K562 (cell line): Measurements from ENCODE around the gene PACRG. TPM values are rescaled to one million over a fixed set of nuclear protein-coding genes. Genes with fewer than 3 reads are reported as not detected.

Experiments
- ATAC-seq: fragments of 200-7000 bp; cut with Tn5 transposase; 3 replicates; pipeline ENCODE4 v1.9.1; 2020; ENCODE audit warnings: moderate library complexity
- BruUV-seq: library from RNA; stranded (reverse); fragments of 400-500 nt; replicated peaks from 2 replicates; lab custom pipeline; 2021; lab: Mats Ljungman, UMichigan
- CTCF ChIA-PET: fragments of 300-600 bp; formaldehyde crosslinking; extraction: SDS; loops from one replicate; lab custom pipeline; 2021; ENCODE audit warnings: low intra/inter-chr PET ratio; lab: Yijun Ruan, JAX
- POLR2A ChIA-PET: fragments of 300-600, 350-650 bp; sonication (Branson Sonifier 250); formaldehyde crosslinking; extraction: SDS; loops from one replicate; lab custom pipeline; 2021; ENCODE audit warnings: antibody characterized with exemption, inconsistent platforms; lab: Yijun Ruan, JAX
- DNase-seq, 4 experiments: peaks; one replicate each; pipeline versions ENCODE4 v3.0.0 to v3.0.0-alpha.2; 2011 to 2018; ENCODE audit warnings: low spot score in 3 of 4, mixed read lengths in 3 of 4; ENCODE audit errors: extremely low read depth in 1 of 4
- FAIRE-seq: peaks from 2 replicates; lab custom pipeline; 2011; peaks lifted over from hg19 to GRCh38; lab: Jason Lieb, UNC
- H2AFZ ChIP-seq: 2 replicates; pipeline ENCODE4 v1.6.0; 2011; ENCODE audit warnings: low read depth, low read length, control low read depth, inconsistent platforms
- H3K27ac ChIP-seq: fragments of 200-600 bp; 3 replicates; pipeline ENCODE4 v1.8.0; 2011; ENCODE audit warnings: low read depth, mild to moderate bottlenecking, control low read depth, inconsistent platforms, low read length, moderate library complexity, mixed read lengths; ENCODE audit errors: extremely low read depth
- H3K27me3 ChIP-seq, 2 experiments: fragments of 300-600 bp in 1 of 2; 2 replicates in 1 of 2; 3 replicates in 1 of 2; pipeline versions ENCODE4 v1.6.0 to v1.8.0; 2011; ENCODE audit warnings: inconsistent platforms in 2 of 2, low read length in 2 of 2, mild to moderate bottlenecking in 1 of 2, mixed read lengths in 1 of 2, moderate library complexity in 1 of 2; ENCODE audit not compliant: control insufficient read depth in 2 of 2, insufficient read depth in 2 of 2
- H3K36me3 ChIP-seq: fragments of 300-600 bp; 3 replicates; pipeline ENCODE4 v1.8.0; 2011; ENCODE audit warnings: mild to moderate bottlenecking, low read length, inconsistent platforms; ENCODE audit not compliant: control insufficient read depth, insufficient read depth
- H3K4me1 ChIP-seq, 2 experiments: fragments of 200-600 bp in 1 of 2; replicated peaks in 1 of 2; 2 replicates in 1 of 2; 3 replicates in 1 of 2; pipeline versions ENCODE4 v1.5.1 to v1.8.0; 2011; ENCODE audit warnings: inconsistent platforms in 2 of 2, low read length in 2 of 2, mild to moderate bottlenecking in 1 of 2, mixed read lengths in 1 of 2, moderate library complexity in 1 of 2; ENCODE audit not compliant: control insufficient read depth in 2 of 2, insufficient read depth in 2 of 2
- H3K4me2 ChIP-seq: 2 replicates; pipeline ENCODE4 v1.6.1; 2011; ENCODE audit warnings: low read length, control low read depth, inconsistent platforms, mixed read lengths; ENCODE audit not compliant: insufficient read depth
- H3K4me3 ChIP-seq: fragments of 200-600 bp; sonication (generic), shearing (Covaris generic); 2 replicates; pipeline ENCODE4 v1.5.1; 2016; ENCODE audit warnings: control low read depth, inconsistent platforms
- H3K79me2 ChIP-seq: fragments of 200-600 bp; 3 replicates; pipeline ENCODE4 v1.8.0; 2011; ENCODE audit warnings: low read length, inconsistent platforms; ENCODE audit not compliant: control insufficient read depth, insufficient read depth
- H3K9ac ChIP-seq, 2 experiments: 2 replicates each; pipeline versions ENCODE4 v1.6.0 to v1.6.1; 2011; ENCODE audit warnings: low read depth in 2 of 2, low read length in 2 of 2, control low read depth in 1 of 2, inconsistent platforms in 1 of 2, mild to moderate bottlenecking in 1 of 2, mixed read lengths in 1 of 2; ENCODE audit not compliant: insufficient read depth in 1 of 2
- H3K9me1 ChIP-seq: one replicate; pipeline ENCODE4 v1.6.0; 2011; ENCODE audit warnings: inconsistent platforms, mild to moderate bottlenecking, low read length, moderate library complexity; ENCODE audit not compliant: control insufficient read depth, insufficient read depth
- H3K9me3 ChIP-seq: replicated peaks from 2 replicates; pipeline ENCODE4 v1.5.1; 2011; ENCODE audit warnings: low read depth, low read length, inconsistent platforms; ENCODE audit not compliant: control insufficient read depth, insufficient read depth
- H4K20me1 ChIP-seq: replicated peaks from 2 replicates; pipeline ENCODE4 v1.6.1; 2011; ENCODE audit warnings: low read length, inconsistent platforms, mixed read lengths; ENCODE audit not compliant: control insufficient read depth, insufficient read depth
- ATF7 ChIP-seq: fragments of 450-650 bp; IDR thresholded peaks from 2 replicates; pipeline ENCODE4 v1.7.1; 2014; ENCODE audit warnings: mild to moderate bottlenecking, moderate library complexity
- KDM5B ChIP-seq: fragments of 200-600 bp; sonication (generic); IDR thresholded peaks from 2 replicates; pipeline ENCODE4 v1.6.1; 2012; ENCODE audit warnings: low read depth, mild to moderate bottlenecking, moderate library complexity, low read length, control low read depth, inconsistent platforms; ENCODE audit not compliant: insufficient replicate concordance
- WGBS: fragments of 100-300 bp; shearing (Covaris generic); methylation state at CpG from one replicate; pipeline ENCODE4 v1.1.6; 2016; ENCODE audit warnings: low coverage, mixed read lengths; ENCODE audit not compliant: insufficient coverage; ENCODE audit errors: missing lambda C conversion rate; 5-methylcytosine and 5-hydroxymethylcytosine counted together
- in situ Hi-C: fragments of 300-500 bp; cut with MboI; formaldehyde crosslinking; loops from 4 replicates; pipeline ENCODE4 v1.15.0; 2018; ENCODE audit warnings: inconsistent platforms, mixed read lengths
- intact Hi-C: fragments of 100-400 bp; cut with micrococcal nuclease; formaldehyde crosslinking; loops from 2 replicates; pipeline ENCODE4 v1.14.2; 2022
- polyA plus RNA-seq, 8 experiments: library from polyadenylated mRNA; depleted of rRNA in 4 of 8; stranded (reverse) in 5 of 8; unstranded in 3 of 8; fragments of >200 nt; fragmentation: Nextera tagmentation in 2 of 8; fragmentation: Illumina TruSeq in 1 of 8; extraction: Ambion mirVana in 2 of 8; extraction: Trizol in 1 of 8; gene quantifications; 2 replicates each; pipeline versions ENCODE4 v1.2.1 to v1.2.3, GENCODE V29; 2011 to 2014; ENCODE audit warnings: inconsistent platforms in 1 of 8, missing spikeins in 1 of 8
- total RNA-seq, 7 experiments: library from RNA; depleted of rRNA in 6 of 7; stranded (reverse); fragments of >200 nt in 6 of 7; fragmentation: Illumina TruSeq in 2 of 7; extraction: Trizol in 2 of 7; gene quantifications; 2 replicates each; pipeline versions ENCODE4 v1.2.1 to v1.2.3, GENCODE V29; 2011 to 2021; ENCODE audit warnings: low replicate concordance in 1 of 7
- TF ChIP-seq, protein P1 (sequence below): fragments of 450-650 bp; IDR thresholded peaks from 2 replicates; pipeline ENCODE4 v1.6.1; 2014; ENCODE audit warnings: low read depth, mild to moderate bottlenecking, moderate library complexity, borderline replicate concordance
- TF ChIP-seq, protein P2 (sequence below): fragments of 250-450 bp; sonication (Bioruptor Pico); IDR thresholded peaks from 2 replicates; pipeline ENCODE4 v1.4.0; 2020; ENCODE audit warnings: mild to moderate bottlenecking

The PACRG gene
- total and polyA plus RNA-seq, 9 of the 15 experiments (the other 6 are each of a cell fraction or from before 2014, with no cell fraction given) = 0.04 TPM; not detected in 8

DNA sequence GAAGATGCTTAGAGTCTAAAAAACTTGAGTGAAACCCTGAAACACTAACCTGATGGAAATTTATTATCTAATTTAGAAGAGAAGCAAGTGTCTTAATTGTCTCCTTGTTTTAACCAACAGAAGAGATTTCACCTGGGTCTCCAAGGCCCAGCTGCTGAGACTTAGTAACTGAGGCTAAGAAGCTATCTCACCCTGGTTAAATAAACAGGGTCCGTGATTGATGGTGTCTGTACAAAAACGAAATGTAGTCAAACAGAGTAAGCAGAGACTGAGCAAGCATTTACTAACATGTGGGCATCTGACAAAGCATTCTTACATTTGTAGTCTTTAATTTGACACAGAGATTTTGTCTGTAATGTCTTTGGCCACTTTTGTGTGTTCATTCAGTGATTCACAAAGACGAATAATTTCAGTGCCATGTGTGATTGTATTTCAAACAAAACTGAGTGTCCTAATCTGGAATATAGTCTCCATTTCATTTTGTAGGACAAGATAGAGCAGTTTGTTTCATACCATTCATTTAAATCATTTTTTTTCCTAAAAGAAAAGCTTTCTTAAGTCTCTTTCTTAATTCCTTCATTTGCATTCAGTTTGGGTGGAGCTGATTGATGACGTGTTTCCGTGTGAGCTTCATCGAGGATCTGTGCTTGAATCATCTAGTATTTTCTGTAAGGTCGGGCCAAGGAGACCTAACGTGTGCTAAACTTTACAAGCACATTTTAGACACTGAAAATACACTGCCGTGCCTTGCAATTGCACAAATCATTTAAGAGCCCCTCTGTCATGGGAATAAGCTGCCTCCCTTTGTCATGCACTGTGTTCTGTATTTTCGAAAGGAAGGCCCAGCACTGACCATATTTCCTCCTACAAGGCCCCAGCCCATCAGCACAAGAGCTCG, 516.2 kb downstream of the PACRG start (continued):
- TF ChIP-seq, protein P1, sequence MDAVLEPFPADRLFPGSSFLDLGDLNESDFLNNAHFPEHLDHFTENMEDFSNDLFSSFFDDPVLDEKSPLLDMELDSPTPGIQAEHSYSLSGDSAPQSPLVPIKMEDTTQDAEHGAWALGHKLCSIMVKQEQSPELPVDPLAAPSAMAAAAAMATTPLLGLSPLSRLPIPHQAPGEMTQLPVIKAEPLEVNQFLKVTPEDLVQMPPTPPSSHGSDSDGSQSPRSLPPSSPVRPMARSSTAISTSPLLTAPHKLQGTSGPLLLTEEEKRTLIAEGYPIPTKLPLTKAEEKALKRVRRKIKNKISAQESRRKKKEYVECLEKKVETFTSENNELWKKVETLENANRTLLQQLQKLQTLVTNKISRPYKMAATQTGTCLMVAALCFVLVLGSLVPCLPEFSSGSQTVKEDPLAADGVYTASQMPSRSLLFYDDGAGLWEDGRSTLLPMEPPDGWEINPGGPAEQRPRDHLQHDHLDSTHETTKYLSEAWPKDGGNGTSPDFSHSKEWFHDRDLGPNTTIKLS = no peak

DNA sequence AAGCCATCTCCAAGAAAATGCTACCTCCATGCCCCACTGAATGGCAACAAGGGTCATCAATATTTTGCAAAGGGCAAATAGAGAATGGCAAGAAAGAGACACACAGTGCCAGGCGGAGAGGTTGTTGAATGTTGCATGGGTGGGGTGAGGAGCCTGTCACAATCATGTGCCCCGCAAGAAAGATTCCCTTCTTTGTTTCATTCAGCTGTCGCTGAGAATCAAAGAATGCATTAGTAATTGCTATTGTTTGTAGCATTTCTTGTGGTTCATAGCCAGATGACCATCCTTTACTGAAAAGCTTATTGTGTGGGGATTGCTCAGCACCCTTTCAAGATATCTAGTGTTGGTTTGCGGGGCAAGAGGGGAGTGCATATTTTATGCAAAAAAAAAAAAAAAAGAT, 520.3 kb downstream of the PACRG start:
- H3K27ac ChIP-seq = no peak overlapping the region
- in situ Hi-C loops (no loop called here), intact Hi-C loops (no loop called here)
- H3K9me3 ChIP-seq = no peaks in the 10 kb centered on the region
- no TSS peak for BruUV-seq
- H3K9ac ChIP-seq = no peak overlapping the region
- no peaks in the 10 kb centered on the region for H3K9me1 ChIP-seq
- ChIA-PET POLR2A (interaction anchor here (0.8 kb wide), 1 partner anchor 1659 kb away, joined by 3 read pairs; no protein-coding TSS in a partner anchor), CTCF (no interaction called here)
- FAIRE-seq (no peak), ATAC-seq (no peak), DNase-seq (no peak)
- 2% methylated on average over 4 of the region's 4 CpGs for WGBS
- no peak overlapping the region for H3K4me2 ChIP-seq
- TF ChIP-seq KDM5B (no peak), ATF7 (no peak)
- TF ChIP-seq, protein P2, sequence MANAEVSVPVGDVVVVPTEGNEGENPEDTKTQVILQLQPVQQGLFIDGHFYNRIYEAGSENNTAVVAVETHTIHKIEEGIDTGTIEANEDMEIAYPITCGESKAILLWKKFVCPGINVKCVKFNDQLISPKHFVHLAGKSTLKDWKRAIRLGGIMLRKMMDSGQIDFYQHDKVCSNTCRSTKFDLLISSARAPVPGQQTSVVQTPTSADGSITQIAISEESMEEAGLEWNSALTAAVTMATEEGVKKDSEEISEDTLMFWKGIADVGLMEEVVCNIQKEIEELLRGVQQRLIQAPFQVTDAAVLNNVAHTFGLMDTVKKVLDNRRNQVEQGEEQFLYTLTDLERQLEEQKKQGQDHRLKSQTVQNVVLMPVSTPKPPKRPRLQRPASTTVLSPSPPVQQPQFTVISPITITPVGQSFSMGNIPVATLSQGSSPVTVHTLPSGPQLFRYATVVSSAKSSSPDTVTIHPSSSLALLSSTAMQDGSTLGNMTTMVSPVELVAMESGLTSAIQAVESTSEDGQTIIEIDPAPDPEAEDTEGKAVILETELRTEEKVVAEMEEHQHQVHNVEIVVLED (CRISPR knock-in tag) = no peak
- no peak overlapping the region for H2AFZ ChIP-seq
- peaks cover 9 to 31% of the 10 kb centered on the region in 2 experiments; a peak in 4 of 5 replicates for H3K27me3 ChIP-seq
- no peaks in the 10 kb centered on the region for H3K79me2 ChIP-seq
- no peak overlapping the region for H3K4me3 ChIP-seq
- 0 out of 5 replicates have a peak, but pooled peaks cover 0 to 4% of the 10 kb centered on the region in 2 experiments for H3K4me1 ChIP-seq
- no peaks in the 10 kb centered on the region for H4K20me1 ChIP-seq
- H3K36me3 ChIP-seq = no peaks in the 10 kb centered on the region
